OCI-LY1 (cell line): ENCODE measurements around the gene MAST4.

Experiments
- H2AFZ ChIP-seq: fragments of 200-600 bp; sonication (generic), shearing (Covaris generic); 2 replicates; pipeline ENCODE4 v1.6.0; 2014; ENCODE audit warnings: antibody characterized with exemption, mild to moderate bottlenecking, low read length
- H3F3A ChIP-seq: fragments of 200-600 bp; sonication (generic), shearing (Covaris generic); 2 replicates; pipeline ENCODE4 v1.6.0; 2014; ENCODE audit warnings: mild to moderate bottlenecking, antibody characterized with exemption, low read length, moderate library complexity; ENCODE audit not compliant: insufficient read depth
- H3K27ac ChIP-seq: fragments of 200-600 bp; sonication (generic); 2 replicates; pipeline ENCODE4 v1.5.1; 2014; ENCODE audit warnings: low read length, mixed run types, mild to moderate bottlenecking, low read depth; ENCODE audit not compliant: poor library complexity, severe bottlenecking
- H3K27me3 ChIP-seq: fragments of 200-600 bp; sonication (generic); 2 replicates; pipeline ENCODE4 v1.6.0; 2014; ENCODE audit warnings: antibody characterized with exemption, mild to moderate bottlenecking, low read length, moderate library complexity; ENCODE audit not compliant: insufficient read depth
- H3K36me3 ChIP-seq: fragments of 200-600 bp; sonication (generic); 2 replicates; pipeline ENCODE4 v1.6.1; 2014; ENCODE audit warnings: mild to moderate bottlenecking, antibody characterized with exemption, low read length, moderate library complexity, mixed read lengths; ENCODE audit not compliant: insufficient read depth
- H3K4me1 ChIP-seq: fragments of 200-600 bp; sonication (generic); 2 replicates; pipeline ENCODE4 v1.5.1; 2014; ENCODE audit warnings: mild to moderate bottlenecking, low read length, moderate library complexity; ENCODE audit not compliant: insufficient read depth, severe bottlenecking
- H3K4me2 ChIP-seq: fragments of 200-600 bp; sonication (generic), shearing (Covaris generic); 2 replicates; pipeline ENCODE4 v1.6.1; 2014; ENCODE audit warnings: low read length
- H3K4me3 ChIP-seq: fragments of 200-600 bp; sonication (generic); 2 replicates; pipeline ENCODE4 v1.5.1; 2014; ENCODE audit warnings: low read length, low read depth, mild to moderate bottlenecking, mixed read lengths; ENCODE audit not compliant: poor library complexity, severe bottlenecking
- H3K79me2 ChIP-seq: fragments of 200-600 bp; shearing (Covaris generic); 2 replicates; pipeline ENCODE4 v1.6.1; 2016; ENCODE audit warnings: mixed run types, low read length, mixed read lengths; ENCODE audit not compliant: insufficient read depth
- H3K9ac ChIP-seq: fragments of 200-600 bp; sonication (generic), shearing (Covaris generic); 2 replicates; pipeline ENCODE4 v1.6.1; 2014; ENCODE audit warnings: mild to moderate bottlenecking, low read length, mixed read lengths
- H3K9me2 ChIP-seq: fragments of 200-600 bp; sonication (generic), shearing (Covaris generic); 2 replicates; pipeline ENCODE4 v1.6.1; 2014; ENCODE audit warnings: low read depth, mild to moderate bottlenecking, low read length, mixed read lengths
- H3K9me3 ChIP-seq: fragments of 200-600 bp; shearing (Covaris generic); 2 replicates; pipeline ENCODE4 v1.6.1; 2014; ENCODE audit warnings: low read length, mixed read lengths
- H4K20me1 ChIP-seq: fragments of 200-600 bp; sonication (generic), shearing (Covaris generic); 2 replicates; pipeline ENCODE4 v1.6.0; 2016; ENCODE audit warnings: mild to moderate bottlenecking, low read length; ENCODE audit not compliant: insufficient read depth
- CTCF ChIP-seq: fragments of 200-600 bp; sonication (generic), shearing (Covaris generic); IDR thresholded peaks from 2 replicates; pipeline ENCODE4 v1.5.1; 2017; ENCODE audit warnings: mild to moderate bottlenecking, antibody characterized with exemption, low read length, moderate library complexity, mixed read lengths
- EZH2 ChIP-seq: fragments of 200-600 bp; sonication (generic), shearing (Covaris generic); IDR thresholded peaks from 2 replicates; pipeline ENCODE4 v1.8.0; 2017; ENCODE audit warnings: borderline replicate concordance, mixed run types, mild to moderate bottlenecking, antibody characterized with exemption, low read length, moderate library complexity, mixed read lengths

The MAST4 gene

GRCh38 chr5:66634601-66635000 is 38.4 kb downstream of the MAST4 start:
- no peaks in the 10 kb centered on the region for H3K79me2 ChIP-seq
- no peaks in the 10 kb centered on the region for H3K4me1 ChIP-seq
- no peak overlapping the region for H3K4me2 ChIP-seq
- H4K20me1 ChIP-seq, result no peaks in the 10 kb centered on the region
- no peaks in the 10 kb centered on the region for H3K9me2 ChIP-seq
- no peak overlapping the region for H3K27ac ChIP-seq
- H2AFZ ChIP-seq, result no peak overlapping the region
- no peaks in the 10 kb centered on the region for H3K9me3 ChIP-seq
- H3K36me3 ChIP-seq, result no peaks in the 10 kb centered on the region
- TF ChIP-seq CTCF (no peak), EZH2 (no peak)
- H3F3A ChIP-seq, result no peaks in the 10 kb centered on the region
- no peaks in the 10 kb centered on the region for H3K27me3 ChIP-seq
- H3K4me3 ChIP-seq, result no peak overlapping the region
- H3K9ac ChIP-seq, result no peak overlapping the region

GRCh38 chr5:66637994-66638393 is 41.8 kb downstream of the MAST4 start:
- H3K9me2 ChIP-seq, result no peaks in the 10 kb centered on the region
- H3K27me3 ChIP-seq, result no peaks in the 10 kb centered on the region
- no peak overlapping the region for H3K4me2 ChIP-seq
- no peaks in the 10 kb centered on the region for H4K20me1 ChIP-seq
- H2AFZ ChIP-seq, result no peak overlapping the region
- H3K36me3 ChIP-seq, result no peaks in the 10 kb centered on the region
- H3K4me1 ChIP-seq, result no peaks in the 10 kb centered on the region
- no peaks in the 10 kb centered on the region for H3K9me3 ChIP-seq
- H3K27ac ChIP-seq, result no peak overlapping the region
- no peaks in the 10 kb centered on the region for H3K79me2 ChIP-seq
- H3K4me3 ChIP-seq, result no peak overlapping the region
- no peak for TF ChIP-seq CTCF
- TF ChIP-seq EZH2, result no peak
- H3K9ac ChIP-seq, result no peak overlapping the region
- H3F3A ChIP-seq, result no peaks in the 10 kb centered on the region

GRCh38 chr5:66639037-66639436 is 42.8 kb downstream of the MAST4 start:
- H3F3A ChIP-seq, result no peaks in the 10 kb centered on the region

More at GRCh38 chr5:66639037-66639436, 42.8 kb downstream of the MAST4 start:
- no peaks in the 10 kb centered on the region for H4K20me1 ChIP-seq
- no peak overlapping the region for H3K4me2 ChIP-seq
- no peak overlapping the region for H3K9ac ChIP-seq
- no peaks in the 10 kb centered on the region for H3K9me3 ChIP-seq
- no peak overlapping the region for H2AFZ ChIP-seq
- H3K27ac ChIP-seq, result no peak overlapping the region
- H3K9me2 ChIP-seq, result no peaks in the 10 kb centered on the region
- no peaks in the 10 kb centered on the region for H3K79me2 ChIP-seq
- no peak overlapping the region for H3K4me3 ChIP-seq
- no peaks in the 10 kb centered on the region for H3K27me3 ChIP-seq
- no peak for TF ChIP-seq CTCF
- no peak for TF ChIP-seq EZH2
- H3K36me3 ChIP-seq, result no peaks in the 10 kb centered on the region
- no peaks in the 10 kb centered on the region for H3K4me1 ChIP-seq
